Activated naive CD8-positive, alpha-beta T cell treated with anti-CD3 and anti-CD28 coated beads, Interleukin-2, amount 50 U/mL, for 16 hours (primary cell): ENCODE measurements around the gene IFNA21.
"Not testable (repeated sequence)": the region's sequence is repeated elsewhere in the genome, so short reads cannot be mapped to it uniquely, and the experiment has no call there.

Experiments used
- DNase-seq: peaks from one replicate; pipeline ENCODE4 v3.0.0-alpha.2; 2020; ENCODE audit warnings: low read depth, low spot score

IFNA21 gene

DNA sequence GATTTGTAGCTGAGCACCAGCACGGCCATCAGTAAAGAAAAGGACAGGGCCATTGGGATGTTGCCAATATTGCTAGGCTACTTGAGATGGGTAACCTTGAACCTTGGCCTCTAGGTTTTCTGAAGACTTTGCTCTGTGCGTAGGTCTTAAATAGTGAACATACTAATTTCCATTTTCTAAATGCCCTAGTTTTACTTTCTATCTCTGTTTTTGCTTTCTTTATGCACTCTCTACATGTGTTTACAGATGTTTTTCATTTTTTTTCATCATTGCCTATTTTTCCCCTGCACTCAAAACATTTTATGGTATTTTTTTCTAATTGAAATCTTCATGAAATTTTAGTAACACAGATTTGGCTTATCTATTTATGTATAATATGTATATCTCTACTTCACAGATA lies at the start of gene IFNA21:
Gene IFNA21 (minus strand): TSS at position 101 of the 400 bp plus-strand sequence. CDS start 48 bp downstream, at position 53.
- DNase-seq: not testable (repeated sequence)

DNA sequence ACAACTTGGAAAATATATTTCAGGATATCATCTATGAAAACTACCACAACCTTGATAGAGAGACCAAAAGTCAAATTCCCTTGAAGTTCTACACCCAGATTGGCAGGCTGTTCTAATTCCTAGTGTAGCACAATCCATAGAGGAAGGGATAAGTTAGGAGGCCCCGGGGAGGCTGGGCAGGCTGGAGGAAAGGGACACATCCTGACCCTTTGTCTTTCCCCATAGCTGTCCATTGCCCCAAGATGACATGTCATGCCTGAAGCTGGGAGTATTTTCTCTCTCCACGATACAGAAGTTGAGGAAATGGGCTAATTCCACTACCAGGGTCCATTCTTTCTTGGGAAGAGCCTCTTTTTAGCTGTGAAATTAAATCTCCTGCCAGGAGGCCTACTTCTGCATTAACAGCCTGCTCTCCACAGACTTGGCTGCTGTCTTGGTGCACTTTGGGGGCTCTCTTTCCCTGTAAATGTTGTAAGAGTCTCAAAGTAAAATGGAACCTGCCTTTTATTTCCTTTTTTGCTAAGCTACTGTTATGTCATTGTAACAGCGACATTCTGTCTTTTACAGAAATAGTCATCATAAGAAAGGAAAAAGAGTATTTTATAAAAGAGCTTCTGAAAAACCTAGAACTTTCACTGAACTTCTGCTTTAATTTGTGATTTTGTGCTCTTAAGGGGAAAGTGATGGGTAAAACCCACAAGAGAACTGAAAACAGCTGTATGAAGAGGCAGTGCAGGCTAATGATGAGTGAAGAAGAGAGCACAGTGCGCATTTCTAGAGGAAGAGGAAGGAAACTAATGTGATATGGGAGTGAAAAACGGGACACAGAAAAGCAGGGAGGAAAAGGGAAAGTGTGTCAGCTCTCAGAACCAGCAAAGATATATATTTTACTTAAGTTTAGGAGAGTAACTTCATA lies 47.2 kb upstream of the IFNA21 start:
- DNase-seq: not testable (repeated sequence)

GRCh38 chr9:21212160-21212559 lies 45.7 kb upstream of the IFNA21 start:
- DNase-seq: not testable (repeated sequence)

DNA sequence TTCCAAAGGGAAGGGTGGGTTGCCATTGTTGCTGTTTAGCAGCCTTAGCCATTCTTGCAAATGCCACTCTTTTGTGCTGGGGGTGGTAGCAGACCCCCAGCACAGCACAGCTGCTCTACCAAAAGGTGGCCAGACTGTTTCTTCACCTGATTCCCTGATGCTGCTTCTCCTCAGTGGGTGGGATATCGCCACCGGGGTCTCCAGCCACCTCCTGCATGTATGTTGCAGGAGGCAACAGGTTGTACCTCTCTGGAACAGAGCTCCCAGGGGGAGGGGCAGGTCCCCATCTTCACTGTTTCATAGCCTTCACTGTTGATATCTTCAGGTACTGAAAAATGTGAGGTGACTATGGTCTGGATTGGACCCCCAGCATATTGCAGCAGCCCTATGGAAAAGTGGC lies 44.3 kb upstream of the IFNA21 start:
- DNase-seq: not testable (repeated sequence)

GRCh38 chr9:21210311-21210710 lies 43.9 kb upstream of the IFNA21 start:
- DNase-seq: no peak

GRCh38 chr9:21207043-21207442 lies 40.6 kb upstream of the IFNA21 start, which contains the start of gene IFNA10:
IFNA10 (minus strand) TSS chr9:21207143; CDS start chr9:21207097, 46 bp downstream.
- DNase-seq: not testable (repeated sequence)

DNA sequence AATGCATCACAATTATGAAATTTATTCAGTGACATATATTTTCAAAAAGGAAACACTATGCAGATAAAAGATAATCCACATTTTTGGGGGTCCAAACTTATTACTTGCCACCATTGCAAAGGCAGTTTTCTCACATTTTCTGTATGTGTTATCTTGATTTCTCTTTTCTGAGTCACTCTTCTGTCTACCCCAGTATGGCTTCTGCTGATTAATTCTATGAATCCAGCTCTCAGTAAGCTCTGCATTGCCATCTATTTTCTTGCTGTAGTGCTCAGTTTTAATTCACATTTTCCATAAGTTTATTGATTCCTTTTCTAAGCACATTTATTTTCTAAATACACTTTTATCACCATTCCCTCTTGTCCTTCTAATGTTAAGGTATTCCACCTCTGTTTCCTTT lies 38.7 kb upstream of the IFNA21 start:
- DNase-seq: no peak

GRCh38 chr9:21202105-21202504 lies 35.6 kb upstream of the IFNA21 start, which contains the start of gene IFNA7:
IFNA7 (minus strand) TSS chr9:21202205; CDS start chr9:21202165, 40 bp downstream.
- not testable (repeated sequence) for DNase-seq

DNA sequence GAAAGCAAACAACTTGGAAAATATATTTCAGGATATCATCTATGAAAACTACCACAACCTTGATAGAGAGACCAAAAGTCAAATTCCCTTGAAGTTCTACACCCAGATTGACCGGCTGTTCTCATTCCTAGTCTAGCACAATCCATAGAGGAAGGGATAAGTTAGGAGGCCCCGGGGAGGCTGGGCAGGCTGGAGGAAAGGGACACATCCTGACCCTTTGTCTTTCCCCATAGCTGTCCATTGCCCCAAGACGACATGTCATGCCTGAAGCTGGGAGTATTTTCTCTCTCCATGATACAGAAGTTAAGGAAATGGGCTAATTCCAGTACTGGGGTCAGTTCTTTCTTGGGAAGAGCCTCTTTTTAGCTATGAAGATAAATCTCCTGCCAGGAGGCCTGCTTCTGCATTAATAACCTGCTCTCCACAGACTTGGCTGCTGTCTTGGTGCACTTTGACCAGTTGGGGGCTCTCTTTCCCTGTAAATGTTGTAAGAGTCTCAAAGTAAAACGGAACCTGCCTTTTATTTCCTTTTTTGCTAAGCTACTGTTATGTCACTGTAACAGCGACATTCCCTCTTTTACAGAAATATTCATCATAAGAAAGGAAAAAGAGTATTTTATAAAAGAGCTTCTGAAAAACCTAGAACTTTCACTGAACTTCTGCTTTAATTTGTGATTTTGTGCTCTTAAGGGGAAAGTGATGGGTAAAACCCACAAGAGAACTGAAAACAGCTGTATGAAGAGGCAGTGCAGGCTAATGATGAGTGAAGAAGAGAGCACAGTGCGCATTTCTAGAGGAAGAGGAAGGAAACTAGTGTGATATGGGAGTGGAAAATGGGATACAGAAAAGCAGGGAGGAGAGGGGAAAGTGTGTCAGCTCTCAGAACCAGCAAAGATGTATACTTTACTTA lies 28.7 kb upstream of the IFNA21 start:
- DNase-seq: not testable (repeated sequence)

DNA sequence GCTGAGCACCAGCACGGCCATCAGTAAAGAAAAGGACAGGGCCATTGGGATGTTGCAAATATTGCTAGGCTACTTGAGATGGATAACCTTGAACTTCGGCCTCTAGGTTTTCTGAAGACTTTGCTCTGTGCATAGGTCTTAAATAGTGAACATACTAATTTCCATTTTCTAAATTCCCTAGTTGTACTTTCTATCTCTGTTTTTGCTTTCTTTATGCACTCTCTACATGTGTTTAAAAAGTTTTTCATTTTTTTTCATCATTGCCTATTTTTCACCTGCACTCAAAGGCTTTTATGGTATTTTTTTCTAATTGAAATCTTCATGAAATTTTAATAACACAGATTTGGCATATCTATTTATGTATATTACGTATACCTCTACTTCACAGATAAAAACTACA lies 21.0 kb upstream of the IFNA21 start, which contains the start of gene IFNA4:
Gene IFNA4 (minus strand): TSS at position 101 of the 400 bp plus-strand sequence. CDS start 56 bp downstream, at position 45.
- not testable (repeated sequence) for DNase-seq

DNA sequence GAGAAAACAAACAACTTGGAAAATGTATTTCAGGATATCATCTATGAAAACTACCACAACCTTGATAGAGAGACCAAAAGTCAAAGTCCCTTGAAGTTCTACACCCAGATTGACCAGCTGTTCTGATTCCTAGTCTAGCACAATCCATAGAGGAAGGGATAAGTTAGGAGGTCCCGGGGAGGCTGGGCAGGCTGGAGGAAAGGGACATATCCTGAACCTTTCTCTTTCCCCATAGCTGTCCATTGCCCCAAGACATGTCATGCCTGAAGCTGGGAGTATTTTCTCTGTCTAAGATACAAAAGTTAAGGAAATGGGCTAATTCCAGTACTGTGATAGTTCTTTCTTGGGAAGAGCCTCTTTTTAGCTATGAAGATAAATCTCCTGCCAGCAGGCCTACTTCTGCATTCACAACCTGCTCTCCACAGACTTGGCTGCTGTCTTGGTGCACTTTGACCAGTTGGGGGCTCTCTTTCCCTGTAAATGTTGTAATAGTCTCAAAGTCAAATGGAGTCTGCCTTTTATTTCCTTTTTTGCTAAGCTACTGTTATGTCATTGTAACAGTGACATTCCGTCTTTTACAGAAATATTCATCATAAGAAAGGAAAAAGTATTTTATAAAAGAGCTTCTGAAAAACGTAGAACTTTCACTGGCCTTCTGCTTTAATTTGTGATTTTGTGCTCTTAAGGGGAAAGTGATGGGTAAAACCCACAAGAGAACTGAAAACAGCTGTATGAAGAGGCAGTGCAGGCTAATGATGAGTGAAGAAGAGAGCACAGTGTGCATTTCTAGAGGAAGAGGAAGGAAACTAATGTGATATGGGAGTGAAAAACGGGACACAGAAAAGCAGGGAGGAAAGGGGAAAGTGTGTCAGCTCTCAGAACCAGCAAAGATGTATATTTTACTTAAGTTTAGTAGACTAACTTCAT lies 16.6 kb upstream of the IFNA21 start:
- not testable (repeated sequence) for DNase-seq

DNA sequence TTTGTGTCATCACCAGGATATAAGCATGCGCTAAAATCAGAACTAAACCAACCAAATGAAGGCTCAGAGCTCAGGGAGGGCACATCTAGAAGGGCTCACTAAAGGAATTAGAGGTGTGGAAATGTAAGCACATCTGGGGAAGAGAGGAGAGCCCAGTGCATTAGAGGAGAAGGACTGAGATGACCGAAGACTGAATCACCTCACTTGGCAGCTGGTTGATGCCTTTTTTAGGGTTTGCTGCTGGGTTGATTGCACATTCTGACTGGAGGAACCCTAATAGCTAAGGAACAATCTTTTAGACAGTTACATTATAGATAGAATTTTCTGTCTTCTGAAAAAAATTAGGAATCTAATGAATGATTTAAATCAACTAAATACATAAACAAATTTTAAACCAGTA lies 8.2 kb upstream of the IFNA21 start:
- DNase-seq: no peak

DNA sequence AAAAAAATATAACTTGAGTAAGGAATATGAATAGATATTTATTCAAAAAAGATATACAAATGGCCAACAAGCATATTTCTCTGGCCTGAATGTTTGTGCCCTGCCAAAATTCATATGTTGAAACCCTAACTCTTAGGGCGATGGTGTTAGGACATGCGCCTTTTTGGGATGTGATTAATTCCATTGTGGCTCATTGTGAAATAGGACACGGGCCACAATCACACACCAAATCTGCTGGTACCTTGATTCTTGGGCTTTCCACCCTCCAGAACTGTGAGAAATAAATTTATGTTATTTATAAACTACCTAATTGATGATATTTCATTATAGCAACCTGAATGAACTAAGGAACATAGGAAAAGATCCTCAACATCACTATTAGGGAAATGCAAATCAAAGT lies 5.7 kb upstream of the IFNA21 start:
- no peak for DNase-seq

- no peak for DNase-seq
These were observed 4.9 kb upstream of the IFNA21 start for GRCh38 chr9:21171351-21171750.

DNA sequence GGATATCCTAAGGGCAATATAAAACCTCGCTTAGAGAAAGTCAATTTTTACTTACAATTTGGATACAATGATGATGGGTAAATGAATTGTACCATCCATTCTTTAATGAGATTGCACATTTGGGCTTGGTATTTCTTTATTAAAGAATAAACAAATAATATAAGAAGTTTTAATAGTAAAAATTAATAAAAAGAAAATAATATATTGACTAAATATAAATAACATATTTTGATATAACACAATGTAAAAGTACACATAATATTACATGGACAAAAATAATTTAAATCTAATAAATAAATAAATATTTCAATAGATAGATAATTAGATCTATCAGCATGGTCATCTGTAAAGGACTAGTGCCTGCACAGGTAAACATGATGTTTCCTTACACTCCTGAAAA lies 944 bp downstream of the IFNA21 start:
- DNase-seq: no peak

DNA sequence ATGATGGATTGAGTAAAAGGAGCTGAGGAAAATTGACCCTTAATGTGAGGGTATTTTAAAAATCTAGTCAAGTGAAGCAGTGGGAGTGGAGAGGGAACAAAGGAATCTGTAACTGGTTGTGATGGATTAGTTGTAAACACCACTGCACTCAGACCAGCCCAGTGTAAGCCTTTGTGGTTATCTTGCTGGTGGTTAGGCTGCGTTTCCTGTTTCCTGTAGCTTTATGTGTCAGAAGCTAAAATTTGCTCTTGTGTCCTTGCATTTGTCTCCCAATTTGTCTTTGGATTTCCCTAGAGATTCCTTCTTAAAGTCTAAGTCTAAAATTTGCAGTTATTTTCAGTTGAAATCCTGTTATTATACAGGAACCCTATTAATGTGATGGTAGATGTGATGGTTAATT lies 6.3 kb downstream of the IFNA21 start:
- no peak for DNase-seq

DNA sequence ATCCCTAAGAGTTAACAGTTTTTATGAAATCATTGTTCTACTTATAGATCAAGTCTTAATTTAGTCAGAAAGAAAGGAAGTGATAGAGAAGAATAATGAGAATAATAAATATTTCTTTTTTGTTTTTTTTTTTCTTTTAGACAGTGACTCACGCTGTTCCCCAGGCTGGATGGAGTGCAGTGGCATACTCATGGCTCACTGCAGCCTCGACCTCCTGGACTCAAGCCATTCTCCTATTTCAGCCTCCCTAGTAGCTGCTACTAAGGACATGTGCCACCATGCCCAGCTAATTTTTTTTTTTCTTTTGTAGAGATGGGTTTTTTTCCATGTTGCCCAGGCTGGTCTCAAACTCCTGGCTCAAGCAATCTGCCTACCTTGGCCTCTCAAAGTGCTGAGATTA lies 11.0 kb downstream of the IFNA21 start:
- no peak for DNase-seq

DNA sequence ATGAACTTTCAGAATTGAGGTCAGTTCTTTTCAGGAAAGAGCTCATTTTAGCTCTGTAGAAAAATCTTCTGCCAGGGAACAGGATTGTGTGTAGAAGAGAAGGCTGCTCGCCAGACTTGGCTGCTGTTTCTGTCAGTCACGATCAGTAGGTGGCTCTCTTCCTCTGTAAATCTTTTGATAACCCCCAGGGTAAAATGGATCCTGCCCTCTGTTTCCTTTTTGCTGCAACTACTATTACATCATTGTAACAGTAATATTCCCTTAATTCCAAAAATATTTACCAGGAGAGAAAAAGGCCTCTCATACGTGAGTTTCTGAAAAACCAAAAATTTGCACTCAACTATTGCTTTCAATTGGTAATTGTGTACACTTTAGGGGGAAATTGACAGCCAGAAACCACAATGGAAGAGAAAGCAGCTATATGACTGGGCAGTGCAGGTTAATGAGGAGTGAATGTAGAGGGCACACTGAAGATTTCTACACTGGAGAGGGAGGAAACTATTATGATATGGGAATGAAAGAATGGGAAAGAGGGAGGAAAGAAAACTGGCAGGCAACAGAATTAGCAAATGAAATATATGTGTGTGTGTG lies 12.3 kb downstream of the IFNA21 start:
- DNase-seq: no peak

DNA sequence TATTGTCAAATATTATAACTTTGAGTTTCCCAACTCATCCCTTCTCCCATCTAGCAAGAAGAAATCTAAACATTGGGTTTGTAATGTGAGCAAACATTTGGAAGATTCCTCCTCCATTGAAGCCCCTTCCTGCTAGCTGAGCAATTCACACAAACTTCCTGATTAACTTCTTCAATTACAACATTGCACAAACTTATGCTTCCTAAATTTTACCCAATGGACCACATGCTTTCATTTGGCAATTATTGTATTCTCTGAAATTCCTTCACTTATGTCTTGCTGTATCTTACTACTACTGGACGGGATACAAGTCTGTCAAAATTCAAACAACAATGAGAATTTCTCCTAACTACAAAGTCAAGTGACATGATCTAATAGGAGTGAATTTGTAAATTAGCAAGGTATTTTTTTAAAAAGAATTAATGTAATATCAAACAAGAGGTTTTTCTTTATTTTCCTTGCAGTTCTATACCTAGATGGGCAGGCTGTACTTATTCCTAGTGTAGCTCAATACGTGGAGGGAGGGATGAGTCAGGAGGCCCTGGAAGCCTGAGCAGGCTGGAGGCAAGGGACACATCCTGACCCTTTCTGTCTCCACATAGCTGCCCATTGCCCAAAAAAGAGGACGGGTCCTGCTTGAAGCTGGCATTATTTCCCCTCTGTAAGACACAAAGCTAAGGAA lies 13.0 kb downstream of the IFNA21 start:
- DNase-seq: no peak

DNA sequence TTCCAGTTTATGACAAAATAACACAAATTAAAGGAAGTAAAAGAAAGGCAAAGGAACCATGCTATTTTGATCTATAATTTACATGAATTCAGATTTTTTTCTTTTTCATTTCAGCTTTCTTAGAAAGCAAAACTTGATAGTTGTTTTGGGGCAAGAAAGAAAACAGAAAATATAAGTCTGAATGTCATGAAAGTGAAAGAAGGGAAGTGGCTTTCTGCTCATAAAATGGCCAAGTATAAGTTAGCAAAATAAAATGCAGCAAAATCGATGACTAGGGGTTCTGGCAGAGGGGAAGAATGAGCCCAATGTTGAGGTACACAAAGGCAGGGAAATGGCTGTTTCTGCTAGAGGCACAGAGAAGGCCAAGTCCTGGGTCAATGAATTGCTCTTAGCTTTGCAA lies 21.9 kb downstream of the IFNA21 start:
- no peak for DNase-seq
